Keratinocyte (primary cell): ENCODE measurements around the gene TSPAN1. TPM values are rescaled to one million over a fixed set of nuclear protein-coding genes. Genes with fewer than 3 reads are reported as not detected.

Experiments used
- DNase-seq: peaks from one replicate; pipeline ENCODE4 v3.0.0-alpha.2; 2011; ENCODE audit warnings: low read depth, missing footprints, low spot score
- FAIRE-seq: peaks from 2 replicates; lab custom pipeline; 2011; peaks lifted over from hg19 to GRCh38; lab: Jason Lieb, UNC
- H2AFZ ChIP-seq: 2 replicates; pipeline ENCODE4 v1.6.0; 2012; ENCODE audit warnings: low read length, control low read depth, inconsistent platforms; ENCODE audit not compliant: control insufficient read depth
- H3K27ac ChIP-seq: 2 replicates; pipeline ENCODE4 v1.5.1; 2011; ENCODE audit warnings: low read length; ENCODE audit not compliant: control insufficient read depth, insufficient read depth
- H3K27me3 ChIP-seq: 3 replicates; pipeline ENCODE4 v1.6.0; 2011; ENCODE audit warnings: low read length; ENCODE audit not compliant: control insufficient read depth, insufficient read depth; ENCODE audit errors: extremely low read depth
- H3K36me3 ChIP-seq, 2 experiments: 2 replicates in 1 of 2; 3 replicates in 1 of 2; pipeline ENCODE4 v1.5.1; 2011; ENCODE audit warnings: low read length in 2 of 2, mild to moderate bottlenecking in 1 of 2; ENCODE audit not compliant: control insufficient read depth in 2 of 2, insufficient read depth in 2 of 2; ENCODE audit errors: extremely low read depth in 1 of 2
- H3K4me1 ChIP-seq: 3 replicates; pipeline ENCODE4 v1.5.1; 2011; ENCODE audit warnings: low read length; ENCODE audit not compliant: control insufficient read depth, insufficient read depth; ENCODE audit errors: extremely low read depth
- H3K4me2 ChIP-seq: 3 replicates; pipeline ENCODE4 v1.6.0; 2011; ENCODE audit warnings: low read depth, low read length; ENCODE audit not compliant: control insufficient read depth, insufficient read depth; ENCODE audit errors: extremely low read depth
- H3K4me3 ChIP-seq, 3 experiments: fragments of 200-600 bp in 1 of 3; sonication (generic) in 1 of 3; 2 replicates in 2 of 3; 3 replicates in 1 of 3; pipeline ENCODE4 v1.5.1; 2011 to 2016; ENCODE audit warnings: low read length in 3 of 3, mild to moderate bottlenecking in 3 of 3, control low read depth in 2 of 3, inconsistent platforms in 1 of 3, low read depth in 1 of 3, mixed read lengths in 1 of 3, mixed run types in 1 of 3, moderate library complexity in 1 of 3; ENCODE audit not compliant: control insufficient read depth in 2 of 3, insufficient read depth in 2 of 3; ENCODE audit errors: extremely low read depth in 1 of 3
- H3K79me2 ChIP-seq: 2 replicates; pipeline ENCODE4 v1.6.0; 2012; ENCODE audit warnings: low read length; ENCODE audit not compliant: control insufficient read depth, insufficient read depth
- H3K9ac ChIP-seq: 3 replicates; pipeline ENCODE4 v1.6.0; 2011; ENCODE audit warnings: low read length; ENCODE audit not compliant: control insufficient read depth, insufficient read depth; ENCODE audit errors: extremely low read depth
- H3K9me1 ChIP-seq: 3 replicates; pipeline ENCODE4 v1.6.0; 2011; ENCODE audit warnings: low read length; ENCODE audit not compliant: control insufficient read depth, insufficient read depth; ENCODE audit errors: extremely low read depth
- H3K9me3 ChIP-seq: 2 replicates; pipeline ENCODE4 v1.5.1; 2012; ENCODE audit warnings: low read depth, low read length; ENCODE audit not compliant: control insufficient read depth
- H4K20me1 ChIP-seq: 3 replicates; pipeline ENCODE4 v1.6.0; 2011; ENCODE audit warnings: low read length; ENCODE audit not compliant: control insufficient read depth, insufficient read depth; ENCODE audit errors: extremely low read depth
- CTCF ChIP-seq, 3 experiments: IDR thresholded peaks in 1 of 3; conservative IDR thresholded peaks in 1 of 3; optimal IDR thresholded peaks in 1 of 3; 2 replicates in 2 of 3; 3 replicates in 1 of 3; pipeline versions ENCODE3 to v1.5.1; 2011; ENCODE audit warnings: low read length in 3 of 3, mild to moderate bottlenecking in 3 of 3, moderate library complexity in 2 of 3, control low read depth in 1 of 3, inconsistent platforms in 1 of 3; ENCODE audit not compliant: insufficient read depth in 2 of 3; ENCODE audit errors: extremely low read depth in 1 of 3
- EZH2 ChIP-seq: IDR thresholded peaks from one replicate; pipeline ENCODE4 v1.6.1; 2012; ENCODE audit warnings: inconsistent platforms, mild to moderate bottlenecking, low read length, moderate library complexity
- dilution Hi-C: fragments of 300-500 bp; cut with MboI; formaldehyde crosslinking; loops from one replicate; pipeline ENCODE4 v1.7.0; 2020; ENCODE audit warnings: low sequenced_read_pairs; ENCODE audit not compliant: extremely low pct_ligation_motif_present
- polyA plus RNA-seq, 5 experiments: library from polyadenylated mRNA; depleted of rRNA in 3 of 5; stranded (reverse) in 3 of 5; stranded (forward) in 1 of 5; unstranded in 1 of 5; fragments of >200 nt; gene quantifications; 1 replicate in 1 of 5; 2 replicates in 3 of 5; 3 replicates in 1 of 5; pipeline versions ENCODE4 v1.2.1 to v1.2.3, GENCODE V29; 2011 to 2012; ENCODE audit warnings: missing spikeins in 2 of 5, low read depth in 1 of 5, low replicate concordance in 1 of 5

TSPAN1 gene
- polyA plus RNA-seq, 1 donor (not counting 4 experiments of a cell fraction or from before 2014, with no cell fraction given), result 312 TPM

- no peak for FAIRE-seq
- dilution Hi-C loops, result no loop called here
Observed at GRCh38 chr1:46219551-46220520, 44.9 kb downstream of the TSPAN1 start.

GRCh38 chr1:46220808-46221207 lies 45.9 kb downstream of the TSPAN1 start:
- Histone ChIP-seq H3K9me3 (no peaks in the 10 kb centered on the region), H3K4me3 (no peak overlapping the region), H3K4me2 (no peak overlapping the region), H3K79me2 (no peaks in the 10 kb centered on the region), H3K9me1 (no peaks in the 10 kb centered on the region), H4K20me1 (no peaks in the 10 kb centered on the region), H3K9ac (no peak overlapping the region), H2AFZ (no peak overlapping the region), H3K36me3 (no peaks in the 10 kb centered on the region), H3K27me3 (no peaks in the 10 kb centered on the region), H3K27ac (no peak overlapping the region), H3K4me1 (peaks cover 24% of the 10 kb centered on the region)
- no peak for DNase-seq
- dilution Hi-C loops, result no loop called here
- FAIRE-seq, result no peak
- TF ChIP-seq EZH2, result no peak
- no peak for TF ChIP-seq CTCF (optimal IDR thresholded peaks at IDR 0.05 in 1 of 3, IDR thresholded peaks at IDR 0.05 in 1 of 3, conservative IDR thresholded peaks at IDR 0.05 in 1 of 3; ENCODE audit: extremely low read depth in 1 of 3, insufficient read depth in 2 of 3, low read length in 3 of 3)

More at GRCh38 chr1:46219551-46220520, 44.9 kb downstream of the TSPAN1 start:
- Histone ChIP-seq H3K79me2 (no peaks in the 10 kb centered on the region), H3K4me2 (no peak overlapping the region), H3K36me3 (no peaks in the 10 kb centered on the region), H2AFZ (no peak overlapping the region), H3K27ac (no peak overlapping the region), H3K9ac (no peak overlapping the region), H3K9me1 (no peaks in the 10 kb centered on the region), H3K27me3 (no peaks in the 10 kb centered on the region), H4K20me1 (no peaks in the 10 kb centered on the region), H3K9me3 (no peaks in the 10 kb centered on the region), H3K4me1 (peaks cover 24% of the 10 kb centered on the region), H3K4me3 (no peak overlapping the region)
- DNase-seq, result no peak
- no peak for TF ChIP-seq EZH2
